GM12878 (cell line): ENCODE results near the gene NOS3. TPM values are rescaled to one million over a fixed set of nuclear protein-coding genes. Genes with fewer than 3 reads are reported as not detected.

Experiments used
- ATAC-seq: fragments of 200-7000 bp; cut with Tn5 transposase; 3 replicates; pipeline ENCODE4 v1.9.1; 2020; ENCODE audit warnings: mild to moderate bottlenecking, moderate library complexity
- BruUV-seq: library from RNA; stranded (reverse); fragments of 400-500 nt; replicated peaks from 2 replicates; lab custom pipeline; 2021; lab: Mats Ljungman, UMichigan
- CTCF ChIA-PET: fragments of 300-600 bp; sonication (Branson Sonifier 250); formaldehyde crosslinking; extraction: SDS; loops from one replicate; lab custom pipeline; 2021; ENCODE audit warnings: inconsistent platforms; lab: Yijun Ruan, JAX
- POLR2A ChIA-PET: fragments of 350-600 bp; formaldehyde crosslinking; extraction: SDS; loops from one replicate; lab custom pipeline; 2021; ENCODE audit warnings: inconsistent platforms; lab: Charles Lee
- RAD21 ChIA-PET: fragments of 300-600 bp; sonication (Branson Sonifier 250); formaldehyde crosslinking; loops from one replicate; lab custom pipeline; 2023; ENCODE audit warnings: antibody characterized with exemption; ENCODE audit not compliant: unreplicated experiment; lab: Charles Lee
- SMC1A ChIA-PET: fragments of 300-600 bp; sonication (Branson Sonifier 250); formaldehyde crosslinking; loops from one replicate; lab custom pipeline; 2023; ENCODE audit not compliant: unreplicated experiment, uncharacterized antibody; lab: Charles Lee
- DNase-seq: peaks from one replicate; pipeline ENCODE4 v3.0.0-alpha.2; 2011; ENCODE audit warnings: low read depth, low spot score
- FAIRE-seq: peaks from 3 replicates; lab custom pipeline; 2011; peaks lifted over from hg19 to GRCh38; lab: Jason Lieb, UNC
- H2AFZ ChIP-seq: 2 replicates; pipeline ENCODE4 v1.6.0; 2011; ENCODE audit warnings: low read depth, low read length, control low read depth; ENCODE audit not compliant: control insufficient read depth
- H3K27ac ChIP-seq: 2 replicates; pipeline ENCODE4 v1.5.1; 2011; ENCODE audit warnings: control low read depth; ENCODE audit not compliant: control insufficient read depth, insufficient read depth
- H3K27me3 ChIP-seq, 2 experiments: replicated peaks in 1 of 2; 2 replicates each; pipeline versions ENCODE4 v1.6.0 to v1.6.1; 2011; ENCODE audit warnings: low read length in 1 of 2; ENCODE audit not compliant: control insufficient read depth in 2 of 2, insufficient read depth in 2 of 2
- H3K36me3 ChIP-seq, 2 experiments: 2 replicates each; pipeline ENCODE4 v1.5.1; 2011; ENCODE audit warnings: low read length in 1 of 2; ENCODE audit not compliant: control insufficient read depth in 2 of 2, insufficient read depth in 2 of 2
- H3K4me1 ChIP-seq: 2 replicates; pipeline ENCODE4 v1.6.1; 2011; ENCODE audit warnings: mild to moderate bottlenecking, low read length, moderate library complexity, mixed read lengths; ENCODE audit not compliant: control insufficient read depth, insufficient read depth
- H3K4me2 ChIP-seq: 2 replicates; pipeline ENCODE4 v1.6.0; 2011; ENCODE audit warnings: control low read depth; ENCODE audit not compliant: control insufficient read depth, insufficient read depth
- H3K4me3 ChIP-seq: fragments of 200-600 bp; sonication (generic); 2 replicates; pipeline ENCODE4 v1.5.1; 2016
- H3K79me2 ChIP-seq: 2 replicates; pipeline ENCODE4 v1.6.0; 2011; ENCODE audit warnings: low read length; ENCODE audit not compliant: control insufficient read depth, insufficient read depth
- H3K9ac ChIP-seq: 2 replicates; pipeline ENCODE4 v1.8.0; 2011; ENCODE audit warnings: low read length, control low read depth, mixed read lengths; ENCODE audit not compliant: control insufficient read depth, insufficient read depth
- H3K9me3 ChIP-seq: replicated peaks from 3 replicates; pipeline ENCODE4 v1.5.1; 2011; ENCODE audit warnings: mild to moderate bottlenecking, low read length; ENCODE audit not compliant: control insufficient read depth, insufficient read depth
- H4K20me1 ChIP-seq: 2 replicates; pipeline ENCODE4 v1.6.0; 2011; ENCODE audit not compliant: control insufficient read depth, insufficient read depth
- CREM ChIP-seq: IDR thresholded peaks from 2 replicates; pipeline ENCODE4 v1.6.1; 2014; ENCODE audit warnings: antibody characterized with exemption, low read depth
- JUND ChIP-seq: IDR thresholded peaks from 2 replicates; pipeline ENCODE4 v1.6.1; 2012; ENCODE audit warnings: low read depth, mild to moderate bottlenecking, low read length, improper control_type of control experiment, moderate library complexity
- MXI1 ChIP-seq: fragments of 150-350 bp; IDR thresholded peaks from 2 replicates; pipeline ENCODE4 v1.6.1; 2011; ENCODE audit warnings: low read depth, mild to moderate bottlenecking, inconsistent platforms, low read length, improper control_type of control experiment
- SMAD5 ChIP-seq: IDR thresholded peaks from 2 replicates; pipeline ENCODE4 v1.6.1; 2016; ENCODE audit warnings: antibody characterized with exemption, low read depth
- SMC3 ChIP-seq: IDR thresholded peaks from 2 replicates; pipeline ENCODE4 v1.6.1; 2011; ENCODE audit warnings: low read length, improper control_type of control experiment, borderline replicate concordance
- TBL1XR1 ChIP-seq: IDR thresholded peaks from 2 replicates; pipeline ENCODE4 v1.6.1; 2012; ENCODE audit warnings: low read depth, low read length, improper control_type of control experiment
- ZBTB40 ChIP-seq: fragments of 450-650 bp; IDR thresholded peaks from 2 replicates; pipeline ENCODE4 v1.6.1; 2016; ENCODE audit warnings: mild to moderate bottlenecking, moderate library complexity, borderline replicate concordance
- WGBS: methylation state at CpG from one replicate; pipeline ENCODE4 v1.1.6; 2016; ENCODE audit warnings: low lambda C conversion rate; ENCODE audit not compliant: insufficient replicate concordance, insufficient coverage; ENCODE audit errors: missing lambda C conversion rate; 5-methylcytosine and 5-hydroxymethylcytosine counted together
- in situ Hi-C: fragments of 300-500 bp; cut with MboI; formaldehyde crosslinking; loops from 9 replicates; pipeline ENCODE4 v1.14.3; 2018; ENCODE audit warnings: mixed read lengths
- intact Hi-C: fragments of 100-400 bp; cut with micrococcal nuclease; formaldehyde crosslinking; loops from one replicate; pipeline ENCODE4 v1.14.2; 2022; ENCODE audit not compliant: unreplicated experiment
- polyA plus RNA-seq, 11 experiments: library from polyadenylated mRNA; depleted of rRNA in 4 of 11; unstranded in 6 of 11; stranded (reverse) in 5 of 11; fragments of >200 nt; fragmentation: Nextera tagmentation in 4 of 11; fragmentation: Illumina TruSeq in 1 of 11; extraction: Ambion mirVana in 4 of 11; extraction: Trizol in 1 of 11; gene quantifications; 1 replicate in 1 of 11; 2 replicates in 10 of 11; pipeline versions ENCODE4 v1.2.1 to v1.2.3, GENCODE V29; 2011 to 2016; ENCODE audit warnings: inconsistent platforms in 2 of 11, missing spikeins in 2 of 11, low read depth in 1 of 11
- total RNA-seq, 4 experiments: library from RNA; depleted of rRNA in 3 of 4; stranded (reverse); fragments of >200 nt in 3 of 4; fragmentation: Illumina TruSeq in 1 of 4; extraction: Trizol in 1 of 4; gene quantifications; 2 replicates each; pipeline versions ENCODE4 v1.2.1 to v1.2.3, GENCODE V29; 2013 to 2021

The NOS3 gene
- total and polyA plus RNA-seq, 10 of the 15 experiments (the other 5 are each of a cell fraction or from before 2014, with no cell fraction given) = 0.06 to 0.92 (median 0.30) TPM; not detected in 3

GRCh38 chr7:150998341-150998740 lies 7.5 kb downstream of the NOS3 start:
- Histone ChIP-seq H3K27me3 (no peaks in the 10 kb centered on the region), H2AFZ (no peak overlapping the region), H4K20me1 (no peaks in the 10 kb centered on the region), H3K9me3 (no peaks in the 10 kb centered on the region), H3K36me3 (no peaks in the 10 kb centered on the region), H3K9ac (no peak overlapping the region), H3K4me2 (no peak overlapping the region), H3K79me2 (no peaks in the 10 kb centered on the region), H3K4me1 (no peaks in the 10 kb centered on the region), H3K4me3 (no peak overlapping the region), H3K27ac (no peak overlapping the region)
- SMC1A ChIA-PET = no interaction called here
- no peak for TF ChIP-seq SMC3
- TF ChIP-seq ZBTB40 = no peak
- no peak for TF ChIP-seq CREM
- TF ChIP-seq TBL1XR1 = no peak
- TF ChIP-seq MXI1 = no peak
- TF ChIP-seq SMAD5 = no peak
- no peak for TF ChIP-seq JUND
- RAD21 ChIA-PET = no interaction called here
- in situ Hi-C loops = no loop called here
- ATAC-seq (no peak), FAIRE-seq (no peak), DNase-seq (no peak)
- no TSS peak for BruUV-seq
- WGBS = 44% methylated on average over 20 of the region's 20 CpGs
- POLR2A ChIA-PET = no interaction called here
- CTCF ChIA-PET = no interaction called here
- intact Hi-C loops = no loop called here
